NCI-H128 (cell line): ENCODE measurements around the gene BCAT1.
"Not testable (repeated sequence)": the region's sequence is repeated elsewhere in the genome, so short reads cannot be mapped to it uniquely, and the experiment has no call there.

Source experiments
- DNase-seq: peaks from one replicate; lab custom pipeline; 2025; ENCODE audit not compliant: unreplicated experiment; lab: John Stamatoyannopoulos, UW

The BCAT1 gene

DNA sequence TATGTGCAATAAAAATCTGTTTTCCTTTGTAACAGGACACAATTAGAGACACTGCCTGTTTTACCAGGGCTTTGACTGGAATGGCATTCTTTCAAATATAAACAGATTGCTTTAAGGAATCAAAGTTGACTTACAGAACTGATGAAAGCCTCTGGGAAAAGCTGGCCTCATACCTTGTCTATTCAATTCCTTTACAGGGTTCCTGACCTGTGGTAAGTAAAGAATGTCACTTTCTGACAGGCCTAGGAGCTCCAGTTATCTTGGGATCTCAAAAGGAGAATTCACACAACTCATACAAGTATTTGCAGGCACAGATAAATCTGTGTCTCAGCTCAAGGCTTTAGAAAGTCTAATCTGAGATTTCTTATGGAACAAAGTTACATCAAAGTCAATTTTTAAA lies 88.4 kb downstream of the BCAT1 start:
- DNase-seq, result no peak

- DNase-seq, result no peak
These were observed 92.4 kb downstream of the BCAT1 start for GRCh38 chr12:24856541-24856940.

DNA sequence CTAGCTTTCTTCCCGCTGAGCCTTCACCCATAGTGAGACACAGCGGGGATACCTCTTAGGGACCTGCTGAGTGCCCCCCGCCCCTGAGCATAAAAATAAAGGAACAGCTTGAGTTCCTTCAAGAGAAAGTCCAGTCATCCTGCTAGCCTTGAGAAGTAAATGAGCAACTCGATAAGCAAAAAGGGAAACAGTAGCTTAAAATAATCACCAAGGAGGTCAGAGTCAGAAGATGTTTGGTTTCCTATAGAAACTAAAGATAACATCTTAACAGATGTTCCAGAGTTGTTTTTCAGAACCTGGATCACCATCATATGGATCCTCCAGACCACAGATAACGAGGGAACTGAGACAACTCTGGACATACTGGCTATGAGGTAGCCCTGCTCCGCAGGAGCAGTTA lies 94.0 kb downstream of the BCAT1 start:
- no peak for DNase-seq

DNA sequence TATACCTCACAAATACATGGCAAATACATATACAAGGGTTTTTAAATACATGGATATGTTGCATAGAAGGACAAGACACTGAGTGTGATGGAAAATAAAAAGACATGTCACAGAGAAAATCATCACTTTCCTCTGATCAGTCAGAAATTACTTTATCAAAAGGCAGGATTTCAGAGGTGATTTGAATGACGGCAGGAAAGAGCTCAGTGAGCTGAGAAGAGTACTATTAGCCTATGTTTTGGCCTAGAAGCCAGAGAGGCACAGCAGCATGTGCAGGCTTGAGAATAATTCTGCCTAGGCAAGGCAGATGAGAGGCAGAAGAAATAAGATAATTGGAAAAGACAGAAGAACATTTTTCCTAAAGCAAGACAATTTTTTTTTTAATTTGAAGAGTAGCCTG lies 94.9 kb downstream of the BCAT1 start:
- no peak for DNase-seq

GRCh38 chr12:24853588-24853987 lies 95.3 kb downstream of the BCAT1 start:
- DNase-seq, result no peak

DNA sequence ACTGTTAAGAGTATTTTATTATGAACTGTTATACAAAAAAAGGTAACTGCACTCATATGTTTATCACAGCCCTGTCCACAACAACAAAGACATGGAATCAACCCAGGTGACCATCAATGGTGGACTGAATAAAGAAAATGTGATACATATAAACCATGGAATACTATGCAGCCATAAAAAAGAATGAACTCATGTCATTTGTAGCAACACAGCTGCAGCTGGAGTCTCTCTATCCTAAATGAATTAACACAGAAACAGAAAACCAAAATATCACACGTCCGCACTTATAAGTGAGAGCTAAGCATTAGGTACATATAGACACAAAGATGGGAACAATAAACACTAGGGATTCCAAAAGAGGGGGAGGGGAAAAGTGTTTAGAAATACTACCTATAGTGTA lies 95.8 kb downstream of the BCAT1 start:
- no peak for DNase-seq

GRCh38 chr12:24852420-24852819 lies 96.5 kb downstream of the BCAT1 start:
- no peak for DNase-seq

DNA sequence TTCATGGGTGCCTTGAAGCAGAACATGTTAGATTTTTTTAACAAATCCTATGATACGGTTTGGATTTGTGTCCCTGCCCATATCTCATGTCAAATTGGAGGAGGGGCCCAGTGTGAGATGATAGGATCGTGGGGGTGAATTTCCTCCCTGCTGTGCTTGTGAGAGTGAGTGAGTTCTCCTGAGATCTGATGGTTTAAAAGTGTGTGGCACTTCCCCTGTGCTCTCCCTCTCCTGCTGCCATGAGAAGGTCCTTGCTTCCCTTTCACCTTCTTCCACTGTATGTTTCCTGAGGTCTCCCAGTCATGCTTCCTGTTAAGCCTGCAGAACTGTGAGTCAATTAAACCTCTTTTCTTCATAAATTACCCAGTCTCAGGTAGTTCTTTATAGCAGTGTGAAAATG lies 97.0 kb downstream of the BCAT1 start:
- not testable (repeated sequence) for DNase-seq

- no peak for DNase-seq
These were observed 97.6 kb downstream of the BCAT1 start for GRCh38 chr12:24851341-24851740.

DNA sequence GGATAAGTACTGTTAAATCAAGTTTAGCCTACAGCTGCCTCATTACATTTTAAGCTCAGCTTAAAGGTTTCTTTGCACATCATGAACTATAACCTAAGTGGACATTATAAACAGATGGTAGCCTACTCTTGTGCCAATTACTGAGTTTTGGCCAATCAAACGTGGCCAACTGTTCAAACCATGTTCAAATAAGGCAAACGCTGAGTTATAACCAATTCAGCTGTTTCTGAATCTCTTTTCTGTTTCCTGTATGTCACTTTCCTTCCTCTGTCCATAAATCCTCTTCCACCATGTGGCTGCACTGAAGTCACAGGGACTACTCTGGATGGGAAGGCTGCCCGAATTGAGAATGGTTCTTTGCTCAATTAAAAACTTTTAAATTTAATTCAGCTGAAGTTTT lies 98.4 kb downstream of the BCAT1 start:
- no peak for DNase-seq

- no peak for DNase-seq
These were observed 99.9 kb downstream of the BCAT1 start for GRCh38 chr12:24848941-24849477.

GRCh38 chr12:24846689-24847088 lies 102.2 kb downstream of the BCAT1 start:
- no peak for DNase-seq

- no peak for DNase-seq
These were observed 103.3 kb downstream of the BCAT1 start for GRCh38 chr12:24845615-24846014.

DNA sequence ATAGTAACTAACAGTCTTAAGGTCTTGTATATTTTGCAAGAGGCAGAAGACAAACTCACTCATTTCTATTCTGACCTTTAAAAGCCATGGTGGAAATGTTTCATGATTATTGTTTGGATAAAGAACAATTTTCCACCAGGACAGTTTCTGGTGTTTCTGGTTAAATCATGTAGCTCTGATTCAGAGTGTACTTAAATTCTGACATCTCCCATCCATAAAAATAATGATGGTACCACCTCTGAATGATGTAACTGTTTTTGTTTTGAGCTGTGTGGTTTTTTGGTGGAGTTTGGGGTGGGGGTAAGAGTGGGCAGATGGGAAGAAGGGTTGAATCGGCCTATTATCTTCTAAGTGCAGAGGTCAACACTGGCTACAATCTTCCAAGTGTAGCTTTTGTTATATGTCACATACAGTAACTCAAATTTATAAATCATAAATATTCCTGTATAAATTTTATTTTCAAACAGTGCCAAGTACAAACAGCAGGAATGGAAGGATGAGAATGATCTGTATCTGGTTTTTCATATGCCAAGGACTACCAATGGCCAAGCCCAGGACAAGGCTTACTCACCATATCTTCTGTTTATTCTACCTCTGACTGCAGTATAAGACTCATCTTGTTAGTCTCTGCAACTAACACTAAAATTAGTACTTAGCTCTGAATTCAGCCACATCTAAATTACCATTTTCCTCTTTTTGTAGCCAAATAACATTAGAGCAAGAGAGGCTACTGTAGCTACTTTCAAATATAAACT lies 108.7 kb downstream of the BCAT1 start:
- DNase-seq, result no peak

- no peak for DNase-seq
These were observed 109.6 kb downstream of the BCAT1 start for GRCh38 chr12:24839268-24839791.

DNA sequence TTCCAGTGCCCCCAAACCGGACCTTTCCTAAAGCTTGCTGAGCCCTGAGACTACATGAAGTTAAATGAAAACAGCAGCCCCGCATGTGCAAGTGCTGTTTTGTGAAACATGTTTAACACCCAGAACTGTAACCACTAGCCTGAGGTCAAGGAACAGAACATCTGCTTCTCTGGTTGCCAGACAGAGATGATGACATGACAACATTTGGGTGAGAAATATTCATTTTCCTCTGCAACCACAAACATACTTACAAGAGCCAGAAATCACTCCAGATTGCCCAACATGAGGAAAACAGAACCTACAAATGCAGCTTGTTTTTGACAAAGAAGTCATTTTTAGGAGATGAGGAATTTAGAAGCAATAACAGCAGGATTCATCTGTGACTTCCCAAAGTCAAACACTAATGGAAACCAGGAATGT lies 110.4 kb downstream of the BCAT1 start:
- no peak for DNase-seq

DNA sequence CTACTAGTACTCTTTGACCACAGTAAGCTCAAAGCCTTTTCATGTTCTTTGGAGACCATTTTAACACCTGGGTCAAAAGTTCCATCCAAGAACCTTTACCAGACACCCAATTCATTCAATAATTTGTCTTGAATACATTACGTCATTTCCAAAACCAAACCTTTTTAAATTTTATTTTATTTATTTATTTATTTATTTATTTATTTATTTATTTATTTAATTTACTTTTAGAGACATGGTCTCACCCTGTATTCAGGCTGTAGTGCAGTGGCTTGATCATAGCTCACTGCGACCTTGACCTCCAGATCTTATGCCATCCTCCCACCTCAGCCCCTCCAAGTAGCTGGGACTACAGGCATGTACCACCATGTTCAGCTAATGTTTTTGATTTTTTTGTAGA lies 113.5 kb downstream of the BCAT1 start:
- DNase-seq, result no peak

DNA sequence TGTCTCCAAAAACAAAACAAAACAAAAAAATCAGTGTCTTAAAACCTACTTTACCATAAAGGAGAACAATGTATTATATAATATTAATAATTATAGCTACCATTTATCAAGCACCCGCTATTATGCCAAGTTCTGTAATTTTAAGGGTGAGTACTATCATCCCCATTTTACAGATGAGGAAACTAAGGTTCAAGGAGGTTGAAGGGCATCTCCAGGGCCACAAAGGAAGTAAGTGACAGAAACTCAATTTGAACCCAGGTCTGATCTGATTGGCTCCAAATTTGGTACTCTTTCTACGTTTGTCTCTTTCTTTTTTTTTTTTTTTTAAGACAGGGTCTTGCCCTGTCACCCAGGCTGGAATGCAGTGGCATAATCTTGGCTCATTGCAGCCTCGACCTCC lies 115.4 kb downstream of the BCAT1 start:
- DNase-seq, result no peak

- no peak for DNase-seq
These were observed 124.9 kb downstream of the BCAT1 start for GRCh38 chr12:24823808-24824515.

DNA sequence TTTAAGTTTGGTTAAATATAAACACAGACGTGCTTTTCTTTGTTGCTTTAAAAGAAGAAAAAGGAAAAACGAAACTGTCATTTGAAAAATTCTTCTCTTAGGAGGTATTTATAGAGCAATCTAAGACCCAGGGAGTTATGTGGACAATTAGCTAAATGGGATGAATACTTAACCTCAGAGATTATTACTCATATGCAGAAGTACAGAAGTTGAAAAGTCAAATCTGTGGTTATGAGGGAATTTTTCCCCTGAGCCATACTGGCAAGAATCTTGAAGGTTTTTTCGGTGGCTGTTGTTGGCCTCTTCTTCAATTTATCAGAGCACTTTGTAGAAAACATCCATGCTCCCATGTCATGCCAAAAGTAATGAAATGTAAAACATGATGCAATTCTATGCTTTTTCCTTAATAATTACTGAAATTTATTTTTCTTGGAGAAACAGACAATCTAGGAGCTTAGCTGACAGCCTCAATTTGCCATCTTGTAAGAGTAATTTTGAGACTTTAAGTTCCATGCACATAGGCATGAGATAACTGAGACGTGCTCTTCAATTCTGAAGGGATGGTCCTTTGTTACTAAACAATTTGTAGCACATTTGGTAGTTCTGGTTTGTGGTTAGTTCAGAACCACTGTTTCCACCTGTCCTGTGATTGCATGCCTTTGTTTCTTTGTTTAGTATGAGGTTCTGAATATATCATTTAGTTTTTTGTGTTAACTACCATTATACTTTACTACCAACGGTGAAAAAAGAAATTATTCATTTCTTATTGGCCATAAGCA lies 126.6 kb downstream of the BCAT1 start:
- no peak for DNase-seq

DNA sequence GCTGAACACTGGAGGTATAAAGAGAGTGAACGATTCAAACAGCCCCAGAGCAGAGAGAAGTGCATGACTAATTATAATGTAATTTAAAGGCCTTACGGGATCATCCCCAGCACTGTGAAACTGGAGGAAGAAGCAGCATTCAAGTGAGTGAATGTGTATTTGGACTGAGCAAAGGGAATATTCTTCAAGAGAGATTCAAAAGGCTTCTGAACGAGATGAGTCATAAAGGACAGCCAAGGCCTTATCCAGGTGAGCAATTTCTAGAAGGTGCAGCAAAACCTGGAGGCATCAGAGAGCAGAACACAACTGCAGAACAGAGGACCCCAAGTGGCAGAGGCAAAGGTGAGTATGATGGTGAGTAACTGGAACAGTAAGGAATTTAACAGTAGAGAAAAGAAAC lies 127.2 kb downstream of the BCAT1 start:
- no peak for DNase-seq
